Ishikawa (cell line): ENCODE measurements around the gene XPO6.

Experiments used
- EP300 ChIP-seq: IDR thresholded peaks from 2 replicates; pipeline ENCODE4 v1.6.1; 2012; ENCODE audit warnings: borderline replicate concordance
- FOXM1 ChIP-seq: IDR thresholded peaks from 2 replicates; pipeline ENCODE4 v1.6.1; 2012; ENCODE audit warnings: low read depth, borderline replicate concordance
- TAF1 ChIP-seq: IDR thresholded peaks from 2 replicates; pipeline ENCODE4 v1.6.1; 2012; ENCODE audit warnings: low read depth, mild to moderate bottlenecking
- TEAD4 ChIP-seq: IDR thresholded peaks from 2 replicates; pipeline ENCODE4 v1.6.1; 2012
- YY1 ChIP-seq: IDR thresholded peaks from 2 replicates; pipeline ENCODE4 v1.6.1; 2012; ENCODE audit warnings: low read depth
- ZBTB7A ChIP-seq: IDR thresholded peaks from 2 replicates; pipeline ENCODE4 v1.6.1; 2012; ENCODE audit warnings: low read depth
- TF ChIP-seq, protein P1 (sequence below): IDR thresholded peaks from 2 replicates; pipeline ENCODE4 v1.6.1; 2012

DNA sequence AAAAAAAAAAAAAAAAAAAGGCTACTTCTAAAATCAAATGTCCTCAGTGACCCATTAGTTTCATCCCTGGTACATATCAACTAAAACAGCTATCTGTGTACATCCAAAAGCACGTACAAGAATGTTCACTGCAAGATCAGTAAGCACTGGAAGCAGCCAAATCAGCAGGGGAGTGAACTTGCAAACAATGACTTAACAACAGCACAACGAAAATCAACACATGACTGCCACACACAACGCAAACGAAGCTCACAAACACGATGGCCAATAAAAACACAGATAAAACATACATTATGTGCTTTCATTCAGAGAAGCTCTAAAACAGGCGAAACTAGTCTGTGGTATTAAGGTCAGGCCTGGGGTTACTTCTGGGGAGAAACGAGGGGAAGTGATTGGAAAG lies 60.6 kb downstream of the XPO6 start:
- TF ChIP-seq ZBTB7A: no peak
- no peak for TF ChIP-seq FOXM1
- no peak for TF ChIP-seq YY1
- TF ChIP-seq, protein P1, sequence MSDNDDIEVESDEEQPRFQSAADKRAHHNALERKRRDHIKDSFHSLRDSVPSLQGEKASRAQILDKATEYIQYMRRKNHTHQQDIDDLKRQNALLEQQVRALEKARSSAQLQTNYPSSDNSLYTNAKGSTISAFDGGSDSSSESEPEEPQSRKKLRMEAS: no peak
- TF ChIP-seq TAF1: no peak
- no peak for TF ChIP-seq TEAD4
- TF ChIP-seq EP300: no peak
